Left renal cortex interstitium (tissue), 4 donors: Measurements from ENCODE around the gene DOCK10. TPM values are rescaled to one million over a fixed set of nuclear protein-coding genes. Genes with fewer than 3 reads are reported as not detected.
"Not testable (repeated sequence)": the region's sequence is repeated elsewhere in the genome, so short reads cannot be mapped to it uniquely, and the experiment has no call there.

ENCODE experiments used
- DNase-seq, 4 donors: peaks; one replicate each; pipeline ENCODE4 v3.0.0-alpha.2; 2013; ENCODE audit warnings: low read depth in 4 of 4, low spot score in 2 of 4, missing footprints in 1 of 4
- polyA plus RNA-seq, 4 donors: library from polyadenylated mRNA; unstranded; fragments of 120-200 nt; gene quantifications; one replicate each; pipeline ENCODE4 v1.2.1, GENCODE V29; 2013; ENCODE audit not compliant: insufficient read length in 4 of 4

DOCK10 gene
- polyA plus RNA-seq = 10 to 100 TPM; 10.6 to 13.3 (median 11.2) TPM

DNA sequence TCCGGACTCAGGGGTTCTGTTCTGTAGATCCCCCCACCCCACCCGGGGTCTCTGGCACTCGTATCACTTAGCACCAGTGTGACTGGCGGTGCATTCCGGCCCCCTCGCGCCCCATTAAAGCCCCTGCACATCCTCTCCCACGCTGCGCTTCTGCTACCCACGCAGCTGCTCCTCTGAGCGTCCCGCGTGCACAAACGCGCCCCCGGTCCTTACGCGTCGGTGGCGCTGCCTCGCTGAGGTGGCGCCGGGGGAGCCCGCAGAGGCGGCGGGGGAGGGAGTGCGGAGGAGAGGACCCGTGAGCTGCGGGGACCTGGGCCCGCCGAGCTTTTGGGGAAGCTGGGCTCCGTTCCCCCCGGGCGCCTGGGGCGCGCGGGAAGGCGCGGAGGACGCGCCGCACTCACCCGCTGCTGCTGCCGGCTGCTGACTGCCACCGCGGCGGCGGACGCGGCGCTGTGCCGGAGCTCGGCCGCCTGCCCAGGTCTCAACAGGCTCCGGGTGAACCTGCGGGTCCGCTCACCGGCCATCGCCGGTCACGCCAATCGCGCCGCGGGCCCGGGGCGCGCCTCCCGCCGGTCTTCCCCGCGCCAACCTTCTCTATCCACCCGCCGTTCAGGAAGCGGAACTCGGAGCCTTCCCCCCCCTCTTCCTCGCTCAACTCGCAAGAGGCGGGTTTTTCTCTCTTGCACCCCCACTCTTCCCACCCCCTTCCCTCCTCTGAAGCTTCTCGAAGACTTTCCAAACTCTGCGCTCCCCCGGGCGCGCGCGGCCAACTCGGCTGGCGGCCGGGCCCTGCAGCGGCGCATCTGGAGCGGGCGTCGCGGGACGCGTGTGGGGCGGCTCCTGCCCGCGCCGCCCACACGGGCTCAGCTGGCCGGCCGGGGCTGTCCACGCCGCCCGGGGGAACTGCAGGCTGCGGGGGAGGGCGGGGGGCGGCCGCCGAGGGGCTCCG is at the start of gene DOCK10:
TSS of gene DOCK10 (minus strand) at position 618 of the 949 bp plus-strand sequence. CDS start at position 524, 94 bp downstream.
- DNase-seq = no peak

DNA sequence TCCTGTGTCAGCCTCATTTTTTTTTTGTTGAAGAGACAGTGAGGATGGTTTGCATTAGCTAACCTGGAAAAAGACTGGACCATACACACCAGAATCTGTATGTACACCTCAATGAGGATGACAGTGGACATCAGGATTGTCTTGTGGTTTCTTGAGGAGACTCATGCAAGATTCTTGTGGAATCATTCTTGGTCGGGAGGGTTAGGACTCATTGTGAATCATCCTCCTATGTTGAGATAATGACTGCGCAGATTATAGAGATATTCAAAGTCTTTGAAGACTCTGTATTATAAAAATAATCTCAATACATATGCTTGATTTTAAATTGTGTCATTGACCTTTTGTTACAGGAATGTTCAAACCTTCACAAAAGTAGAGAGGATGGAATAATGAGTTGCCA is 49.1 kb upstream of the DOCK10 start:
- DNase-seq = no peak

GRCh38 chr2:225090746-225091145 is 48.5 kb upstream of the DOCK10 start:
- no peak for DNase-seq

- no peak for DNase-seq
These were observed 44.6 kb upstream of the DOCK10 start for GRCh38 chr2:225086915-225087314.

GRCh38 chr2:225086439-225086838 is 44.2 kb upstream of the DOCK10 start:
- DNase-seq = no peak

DNA sequence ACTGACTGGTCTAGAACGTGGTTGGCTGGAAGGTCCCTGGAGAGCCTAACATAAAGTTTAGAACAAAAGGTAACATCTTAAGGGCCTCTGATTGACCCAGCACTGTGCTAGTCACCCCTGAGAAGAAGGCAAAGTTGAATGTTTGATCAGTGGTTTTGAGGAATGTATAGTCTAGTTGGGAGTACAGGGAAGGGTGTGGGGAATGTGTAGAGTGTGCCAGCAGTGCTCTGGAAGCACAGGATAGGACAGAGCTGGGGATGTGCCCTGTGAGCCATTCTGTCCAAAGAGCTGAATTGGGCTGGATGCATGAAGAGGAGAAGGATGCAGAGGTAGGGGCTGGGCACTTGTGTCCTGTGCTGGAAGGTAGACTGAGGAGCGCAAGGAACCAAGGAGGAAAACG is 41.0 kb upstream of the DOCK10 start:
- no peak for DNase-seq

DNA sequence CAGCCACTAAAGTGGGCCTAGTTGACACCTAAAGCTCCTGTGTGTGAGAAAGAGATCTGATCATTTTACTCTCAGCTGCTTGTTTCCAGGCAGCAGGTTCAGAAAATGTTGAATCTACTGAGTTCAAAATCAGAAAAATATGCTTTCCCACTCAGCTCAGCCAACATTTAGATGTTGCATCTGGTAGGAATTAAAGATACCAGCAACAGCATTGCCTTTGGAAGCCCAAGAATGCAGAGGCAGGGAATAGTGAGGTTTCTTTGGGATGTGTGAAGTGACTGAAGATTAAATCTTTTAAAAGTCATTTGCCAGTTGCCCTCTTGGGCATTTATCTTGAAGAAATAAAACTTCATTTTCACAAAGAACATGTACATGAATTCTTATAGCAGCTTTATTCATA is 33.9 kb upstream of the DOCK10 start:
- DNase-seq = no peak

GRCh38 chr2:225074919-225075681 is 32.8 kb upstream of the DOCK10 start:
- DNase-seq = no peak

DNA sequence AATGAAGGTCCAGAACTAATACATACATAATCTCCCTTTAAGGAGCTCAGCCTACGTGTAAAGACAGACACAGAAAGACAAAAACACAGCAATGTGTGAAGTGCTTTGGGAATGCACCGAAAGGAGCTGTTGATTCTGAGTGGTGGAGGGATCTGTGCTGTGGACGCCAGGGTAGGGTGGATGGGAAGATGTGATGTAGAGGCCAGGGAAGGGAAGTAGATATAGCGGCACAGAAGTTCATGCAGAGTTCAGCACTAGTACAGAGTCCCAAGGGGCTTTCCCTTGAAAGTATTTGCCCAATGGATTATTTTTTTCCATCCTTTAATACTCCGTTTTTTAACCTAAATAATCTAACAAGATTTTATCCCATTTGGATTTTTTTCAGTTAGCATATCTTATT is 32.1 kb upstream of the DOCK10 start:
- no peak for DNase-seq

- no peak for DNase-seq
These were observed 30.9 kb upstream of the DOCK10 start for GRCh38 chr2:225073198-225073597.

GRCh38 chr2:225072444-225072843 is 30.2 kb upstream of the DOCK10 start:
- no peak for DNase-seq

GRCh38 chr2:225070811-225071210 is 28.5 kb upstream of the DOCK10 start:
- DNase-seq = no peak

DNA sequence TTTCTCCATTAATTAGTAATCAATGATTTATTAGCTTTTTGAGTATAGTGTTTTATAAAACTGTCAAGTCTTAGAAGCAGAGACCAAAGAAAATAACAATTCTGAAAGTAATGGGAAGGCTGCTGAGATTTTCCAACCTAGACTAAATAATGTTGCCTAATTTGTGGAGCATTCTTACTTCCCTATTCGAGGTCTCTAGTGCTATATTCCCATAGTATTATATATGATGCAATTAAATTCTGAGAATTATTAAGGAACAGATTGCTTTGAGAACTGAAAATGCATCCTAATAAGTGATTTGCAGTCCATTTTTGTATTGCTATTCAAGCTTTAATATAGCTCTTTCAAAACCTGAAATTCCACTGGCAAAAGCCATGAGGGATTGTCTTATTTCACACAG is 27.7 kb upstream of the DOCK10 start:
- no peak for DNase-seq

- DNase-seq = no peak
These were observed 27.2 kb upstream of the DOCK10 start for GRCh38 chr2:225069477-225069876.

GRCh38 chr2:225065882-225066281 is 23.6 kb upstream of the DOCK10 start:
- DNase-seq = no peak

- no peak for DNase-seq
These were observed 22.7 kb upstream of the DOCK10 start for GRCh38 chr2:225064928-225065327.

GRCh38 chr2:225064362-225064761 is 22.1 kb upstream of the DOCK10 start:
- DNase-seq = no peak

GRCh38 chr2:225056330-225057073 is 14.2 kb upstream of the DOCK10 start:
- DNase-seq = no peak

- DNase-seq = no peak
These were observed 13.4 kb upstream of the DOCK10 start for GRCh38 chr2:225055714-225056113.

DNA sequence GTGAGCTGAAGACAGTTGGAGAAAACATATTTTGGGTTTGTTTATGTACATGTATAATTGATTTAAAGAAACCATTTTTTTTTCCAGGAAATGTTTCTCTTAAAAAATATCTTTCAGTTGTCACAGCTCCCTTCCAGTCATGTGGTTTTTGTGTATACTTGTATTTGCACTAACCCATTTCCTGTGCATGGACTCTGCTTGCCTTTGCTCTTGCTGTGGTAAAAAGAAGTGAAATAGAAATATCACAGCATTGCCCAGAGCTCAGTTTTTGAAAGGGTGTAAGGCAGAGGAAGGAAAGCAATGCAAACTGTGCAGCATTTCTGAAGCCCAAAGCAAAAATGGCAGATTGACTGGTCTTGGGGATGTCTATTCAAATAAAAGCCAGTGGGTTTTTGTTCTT is 10.4 kb upstream of the DOCK10 start:
- no peak for DNase-seq

- DNase-seq = not testable (repeated sequence)
These were observed 5.2 kb upstream of the DOCK10 start for GRCh38 chr2:225047502-225047901.
